Measurements from ENCODE around the gene VWA3A. TPM values are rescaled to one million over a fixed set of nuclear protein-coding genes. Genes with fewer than 3 reads are reported as not detected.

The VWA3A gene
- polyA plus RNA-seq, 10 donors, result 0.04 to 0.59 (median 0.19) TPM; not detected in 1

DNA sequence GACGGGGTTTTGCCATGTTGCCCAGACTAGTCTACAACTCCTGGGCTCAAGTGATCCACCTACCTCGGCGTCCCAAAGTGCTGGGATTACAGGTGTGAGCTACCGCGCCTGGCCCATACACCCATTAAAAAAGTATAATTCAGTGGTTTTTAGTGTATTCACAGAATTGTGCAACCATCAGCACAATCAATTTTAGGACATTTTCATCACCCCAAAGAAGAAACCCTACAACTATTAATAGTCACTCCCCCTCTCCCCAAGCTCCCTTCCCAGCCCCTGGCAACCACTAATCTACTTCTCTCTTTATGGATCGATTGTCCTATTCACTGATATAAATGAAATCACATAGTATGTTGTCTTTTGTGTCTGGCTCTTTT is 109.9 kb downstream of the VWA3A start:
- no peak for DNase-seq

DNA sequence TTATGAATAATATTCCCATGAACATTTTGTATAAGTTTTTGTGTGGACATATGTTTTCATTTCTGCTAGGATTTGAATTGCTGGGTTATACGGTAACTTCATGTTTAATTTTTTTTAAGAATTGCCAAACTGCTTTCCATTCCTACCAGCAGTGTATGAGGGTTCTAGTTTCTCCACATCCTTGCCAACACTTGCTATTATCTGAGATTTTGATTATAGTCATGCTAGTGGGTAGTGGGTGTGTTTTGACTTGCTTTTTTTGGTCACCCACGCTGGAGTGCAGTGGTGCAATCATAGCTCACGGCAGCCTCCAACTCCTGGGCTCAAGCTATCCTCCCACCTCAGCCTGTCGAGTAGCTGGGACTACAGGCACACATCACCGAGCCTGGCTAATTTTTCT is 110.8 kb downstream of the VWA3A start:
- no peak for DNase-seq

DNA sequence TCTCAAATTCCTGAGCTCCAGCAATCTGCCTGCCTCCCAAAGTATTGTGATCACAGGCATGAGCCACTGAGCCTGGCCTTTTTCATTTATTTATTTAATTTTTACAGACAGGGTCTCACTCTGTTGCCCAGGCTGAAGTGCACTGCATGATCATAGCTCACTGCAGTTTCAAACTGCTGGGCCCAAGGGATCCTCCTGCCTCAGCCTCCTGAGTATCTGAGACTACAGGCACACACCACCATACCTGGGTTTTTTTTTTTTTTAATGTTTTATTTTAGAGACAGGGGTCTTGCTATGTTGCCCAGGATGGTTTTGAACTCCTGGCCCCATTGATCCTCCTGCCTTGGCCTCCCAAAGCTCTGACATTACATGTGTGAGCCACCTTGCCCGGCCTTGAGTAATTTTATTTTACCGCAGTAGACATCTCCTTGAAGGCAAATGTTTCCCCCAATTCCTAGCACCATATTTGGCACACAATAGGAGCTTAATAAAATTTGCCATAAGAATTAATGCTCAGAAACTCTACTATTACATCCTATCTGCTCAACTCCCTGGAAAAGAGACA is 111.8 kb downstream of the VWA3A start:
- DNase-seq, result no peak

DNA sequence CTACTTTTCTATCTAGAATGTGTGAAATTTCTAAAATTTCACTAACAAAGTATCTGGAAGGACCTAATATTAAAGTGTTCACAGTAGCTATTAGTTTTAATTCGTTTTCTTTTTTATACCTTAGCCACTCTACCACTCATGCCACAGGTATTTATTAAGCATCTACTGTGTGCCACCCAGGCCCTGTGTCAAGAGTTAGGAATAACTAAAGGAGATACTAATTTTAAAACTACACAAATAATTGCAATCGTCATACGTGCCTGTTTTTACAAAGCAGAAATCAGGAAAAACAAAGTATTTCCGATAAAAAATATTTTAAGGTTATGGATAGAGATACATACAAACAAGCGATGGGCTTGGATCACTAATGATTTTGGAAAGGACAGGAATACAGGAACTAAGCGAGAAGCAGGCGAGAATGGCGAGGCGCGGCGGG is 113.3 kb downstream of the VWA3A start:
- DNase-seq, result no peak

DNA sequence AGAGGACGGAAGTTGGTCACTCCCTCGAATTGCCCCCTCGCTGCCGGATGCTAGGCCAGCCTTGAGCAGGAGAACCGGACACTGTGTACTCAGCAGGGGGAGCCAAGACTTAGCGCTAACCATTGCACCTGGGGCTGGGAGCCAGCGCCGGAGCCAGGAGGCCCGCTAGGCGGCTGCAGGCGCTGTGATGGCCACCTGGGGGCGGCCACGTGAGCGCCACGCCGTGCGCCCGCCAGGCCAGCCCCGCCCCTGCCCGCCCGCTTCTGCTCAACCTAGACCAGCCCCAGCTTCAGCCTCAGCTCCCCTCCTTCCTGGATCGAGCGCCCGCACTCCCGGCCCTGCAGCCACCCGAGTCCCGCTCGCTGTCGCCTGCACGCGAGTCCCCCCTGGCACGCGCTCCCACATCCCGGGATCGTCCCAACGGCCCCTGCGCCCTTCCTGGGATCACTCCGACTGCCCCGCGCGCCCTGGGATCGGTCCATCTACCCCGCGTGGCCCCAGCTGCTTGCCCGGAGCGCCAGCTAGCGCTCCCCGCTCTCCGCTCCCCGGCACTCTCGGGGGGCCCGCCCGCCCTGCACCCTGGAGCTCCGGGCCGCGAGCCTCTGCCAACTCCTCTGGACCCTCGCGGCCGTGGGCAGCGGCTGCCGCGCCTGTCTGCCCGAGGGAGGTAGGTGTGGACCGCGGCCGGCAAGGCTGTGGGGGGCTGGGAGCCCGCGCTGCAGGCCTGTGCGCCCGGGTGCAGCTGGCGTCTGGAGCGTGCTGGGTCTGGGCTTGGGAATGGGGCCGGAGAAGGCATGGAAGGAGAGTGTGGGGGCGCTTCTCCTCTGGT is 113.9 kb downstream of the VWA3A start, which contains the start of gene EEF2K:
TSS of gene EEF2K (plus strand) at position 266 of the 829 bp plus-strand sequence. CDS start 19,452 bp downstream, outside the sequence.
- peak; percentile 93 to 97 (median 95) for DNase-seq

Other genes with a start within 250 kb of the VWA3A start
- gene NPIPB4, start 234.8 kb upstream of the VWA3A start, polyA plus RNA-seq (ENCODE audit: insufficient read length in 10 of 10), result 100 to 1,000 TPM in 3 of 10 donors, 10 to 100 TPM in 7; 17.3 to 148 (median 52.1) TPM
- gene UQCRC2, start 139.2 kb upstream of the VWA3A start, polyA plus RNA-seq (ENCODE audit: insufficient read length in 10 of 10), result 100 to 1,000 TPM; 229 to 367 (median 287) TPM
- under 1 TPM; 0.11 to 0.65 (median 0.26) TPM for gene PDZD9, start 91.4 kb upstream of the VWA3A start, polyA plus RNA-seq (ENCODE audit: insufficient read length in 10 of 10)
- 10 to 100 TPM; 11.3 to 20.5 (median 14.0) TPM for gene MOSMO, start 84.4 kb upstream of the VWA3A start, polyA plus RNA-seq (ENCODE audit: insufficient read length in 10 of 10)
- gene SDR42E2, start 70.0 kb downstream of the VWA3A start, polyA plus RNA-seq (ENCODE audit: insufficient read length in 10 of 10), result under 1 TPM in 5 of 10 donors, not detected in 5; 0.05 to 0.13 (median 0.05) TPM
- 10 to 100 TPM; 28.9 to 60.6 (median 45.6) TPM for gene EEF2K, start 113.7 kb downstream of the VWA3A start, polyA plus RNA-seq (ENCODE audit: insufficient read length in 10 of 10)
- gene POLR3E, start 204.9 kb downstream of the VWA3A start, polyA plus RNA-seq (ENCODE audit: insufficient read length in 10 of 10), result 10 to 100 TPM; 27.7 to 48.3 (median 39.2) TPM

Data from muscle of back (tissue), 11 donors.